ENCODE measurements around the gene TGFBR2. TPM values are rescaled to one million over a fixed set of nuclear protein-coding genes. Genes with fewer than 3 reads are reported as not detected.

Gene TGFBR2
- total RNA-seq, 1 donor from 2014 or later, result 26.1 TPM

- TF ChIP-seq CTCF (conservative IDR thresholded peaks at IDR 0.05), result no peak
- peaks cover 75% of the 10 kb centered on the region for H3K36me3 Mint-ChIP-seq
- H3K4me3 Mint-ChIP-seq, result no peak overlapping the region
- H3K4me1 Mint-ChIP-seq (ENCODE audit: unreplicated experiment), result peaks cover 9% of the 10 kb centered on the region
- H3K27ac Mint-ChIP-seq, result peak overlapping the region; percentile 2
- H3K27me3 Mint-ChIP-seq, result no peaks in the 10 kb centered on the region
- DNase-seq (ENCODE audit: extremely low spot score, unreplicated experiment), result no peak
- no peaks in the 10 kb centered on the region for H3K9me3 Mint-ChIP-seq
Measured at GRCh38 chr3:30672959-30673358, 66.6 kb downstream of the TGFBR2 start.

DNA sequence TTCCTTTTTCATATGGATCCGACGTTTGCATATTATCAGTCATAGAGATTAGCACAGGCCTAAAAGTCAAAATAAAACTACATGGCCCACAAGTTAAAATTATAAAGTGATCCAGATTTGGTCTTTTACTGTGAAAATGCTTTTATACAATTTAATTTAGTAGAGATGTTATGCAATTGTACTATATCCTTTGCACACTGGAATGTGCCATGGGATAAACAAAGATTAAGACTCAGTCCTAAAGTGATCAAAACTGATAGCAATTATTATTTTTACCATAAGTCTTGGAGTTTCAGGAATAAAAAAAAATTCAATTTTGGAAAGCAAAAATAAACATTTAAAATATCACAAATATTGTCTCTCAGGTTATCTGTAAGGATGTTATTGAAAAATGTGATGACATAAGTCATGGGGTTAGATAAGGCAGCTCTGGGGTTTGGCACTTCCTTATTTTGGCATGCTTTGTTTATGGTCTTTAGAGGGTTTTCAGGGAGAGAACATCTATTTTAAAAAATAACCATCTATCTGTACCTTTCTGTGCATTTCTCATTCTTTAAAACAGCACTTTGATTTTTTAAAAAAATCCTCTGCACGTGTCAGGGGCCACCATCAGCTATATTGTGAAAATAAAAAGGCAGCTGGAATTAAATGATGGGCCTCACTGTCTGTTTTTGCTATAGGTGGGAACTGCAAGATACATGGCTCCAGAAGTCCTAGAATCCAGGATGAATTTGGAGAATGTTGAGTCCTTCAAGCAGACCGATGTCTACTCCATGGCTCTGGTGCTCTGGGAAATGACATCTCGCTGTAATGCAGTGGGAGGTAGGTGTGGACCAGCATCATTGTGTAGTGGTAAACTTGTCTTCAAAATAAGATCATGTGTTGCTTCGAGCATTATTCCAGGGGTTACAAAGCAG is 67.3 kb downstream of the TGFBR2 start:
- no peak for TF ChIP-seq CTCF (conservative IDR thresholded peaks at IDR 0.05)
- Mint-ChIP-seq H3K27ac (no peak overlapping the region), H3K27me3 (no peaks in the 10 kb centered on the region), H3K36me3 (peaks cover 72% of the 10 kb centered on the region), H3K4me3 (no peak overlapping the region), H3K4me1 (ENCODE audit: unreplicated experiment) (peaks cover 4% of the 10 kb centered on the region), H3K9me3 (no peaks in the 10 kb centered on the region)
- no peak for DNase-seq (ENCODE audit: extremely low spot score, unreplicated experiment)

DNA sequence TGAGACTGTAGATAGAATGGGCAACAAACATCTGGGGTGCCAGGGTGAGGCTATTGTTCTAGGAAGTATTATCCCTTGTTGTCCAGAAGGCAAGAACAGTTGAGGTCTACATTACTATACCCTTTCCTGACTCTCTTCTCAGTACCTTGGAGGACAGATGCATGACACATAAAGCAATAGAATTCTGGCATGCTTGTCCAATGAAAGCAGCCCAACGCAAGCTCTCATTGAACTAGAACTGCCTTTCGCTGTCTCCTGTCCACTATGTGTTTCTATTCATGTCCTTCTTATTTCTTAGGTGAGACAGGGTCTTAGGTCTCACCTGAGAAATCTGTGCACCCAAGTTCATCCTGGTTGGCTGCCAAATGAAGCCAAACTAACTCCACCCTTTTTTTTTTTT is 68.6 kb downstream of the TGFBR2 start:
- peaks cover 72% of the 10 kb centered on the region for H3K36me3 Mint-ChIP-seq
- H3K4me1 Mint-ChIP-seq (ENCODE audit: unreplicated experiment), result peaks cover 4% of the 10 kb centered on the region
- no peak for TF ChIP-seq CTCF (conservative IDR thresholded peaks at IDR 0.05)
- no peaks in the 10 kb centered on the region for H3K9me3 Mint-ChIP-seq
- H3K4me3 Mint-ChIP-seq, result no peak overlapping the region
- H3K27me3 Mint-ChIP-seq, result no peaks in the 10 kb centered on the region
- H3K27ac Mint-ChIP-seq, result no peak overlapping the region
- no peak for DNase-seq (ENCODE audit: extremely low spot score, unreplicated experiment)

DNA sequence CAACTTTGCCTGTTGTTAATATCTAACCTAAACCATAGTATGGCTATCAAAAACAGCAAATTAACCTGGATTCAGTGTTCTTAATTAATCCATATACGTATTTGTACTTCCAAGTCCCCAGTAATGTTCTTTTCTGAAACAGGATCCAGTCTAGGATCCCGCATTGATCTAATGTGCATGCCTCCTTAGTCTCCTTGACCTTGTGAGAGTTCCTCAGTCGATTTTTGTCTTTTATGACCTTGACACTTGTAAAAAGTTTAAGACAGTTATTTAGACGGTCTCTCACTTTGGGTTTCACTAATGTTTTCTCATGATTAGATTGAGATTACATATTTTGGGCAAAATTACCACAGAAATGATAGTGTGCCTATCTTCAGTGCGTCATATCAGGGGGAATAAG is 69.4 kb downstream of the TGFBR2 start:
- peaks cover 74% of the 10 kb centered on the region for H3K36me3 Mint-ChIP-seq
- TF ChIP-seq CTCF (conservative IDR thresholded peaks at IDR 0.05), result no peak
- H3K4me3 Mint-ChIP-seq, result no peak overlapping the region
- no peak overlapping the region for H3K27ac Mint-ChIP-seq
- no peaks in the 10 kb centered on the region for H3K27me3 Mint-ChIP-seq
- peaks cover 11% of the 10 kb centered on the region for H3K4me1 Mint-ChIP-seq (ENCODE audit: unreplicated experiment)
- no peak for DNase-seq (ENCODE audit: extremely low spot score, unreplicated experiment)
- H3K9me3 Mint-ChIP-seq, result no peaks in the 10 kb centered on the region

GRCh38 chr3:30676424-30677346 is 70.3 kb downstream of the TGFBR2 start:
- H3K27ac Mint-ChIP-seq, result no peak overlapping the region
- H3K4me3 Mint-ChIP-seq, result no peak overlapping the region
- H3K27me3 Mint-ChIP-seq, result no peaks in the 10 kb centered on the region
- no peak for TF ChIP-seq CTCF (conservative IDR thresholded peaks at IDR 0.05)
- peaks cover 71% of the 10 kb centered on the region for H3K36me3 Mint-ChIP-seq
- H3K4me1 Mint-ChIP-seq (ENCODE audit: unreplicated experiment), result peaks cover 21% of the 10 kb centered on the region
- no peaks in the 10 kb centered on the region for H3K9me3 Mint-ChIP-seq
- DNase-seq (ENCODE audit: extremely low spot score, unreplicated experiment), result no peak
